Parathyroid adenoma (tissue), 2 donors: ENCODE results near the gene PLEKHA1.

ENCODE experiments used
- H2AFZ ChIP-seq: fragments of 300-600 bp; sonication (generic); one replicate; pipeline ENCODE4 v1.7.0; 2017; ENCODE audit warnings: antibody characterized with exemption, mild to moderate bottlenecking
- H3K27ac ChIP-seq: fragments of 300-600 bp; sonication (generic); one replicate; pipeline ENCODE4 v1.7.0; 2017
- H3K27me3 ChIP-seq: fragments of 300-600 bp; sonication (generic); one replicate; pipeline ENCODE4 v1.7.0; 2017; ENCODE audit warnings: low read length; ENCODE audit not compliant: control insufficient read depth, insufficient read depth
- H3K36me3 ChIP-seq: fragments of 300-600 bp; sonication (generic); one replicate; pipeline ENCODE4 v1.7.0; 2017; ENCODE audit warnings: low read length; ENCODE audit not compliant: control insufficient read depth, insufficient read depth
- H3K4me1 ChIP-seq: fragments of 300-600 bp; sonication (generic); one replicate; pipeline ENCODE4 v1.7.0; 2017; ENCODE audit warnings: control low read depth
- H3K4me2 ChIP-seq: fragments of 300-600 bp; sonication (generic); one replicate; pipeline ENCODE4 v1.7.0; 2017; ENCODE audit warnings: low read length
- H3K4me3 ChIP-seq: fragments of 300-600 bp; sonication (generic); one replicate; pipeline ENCODE4 v1.7.0; 2017; ENCODE audit warnings: low read depth, low read length
- H3K79me2 ChIP-seq: fragments of 300-600 bp; sonication (generic); one replicate; pipeline ENCODE4 v1.7.0; 2017; ENCODE audit warnings: control low read depth
- H3K9ac ChIP-seq: fragments of 300-600 bp; sonication (generic); one replicate; pipeline ENCODE4 v1.7.0; 2017; ENCODE audit warnings: mild to moderate bottlenecking
- H3K9me3 ChIP-seq: fragments of 300-600 bp; sonication (generic); one replicate; pipeline ENCODE4 v1.7.0; 2017; ENCODE audit warnings: low read length; ENCODE audit not compliant: control insufficient read depth
- TF ChIP-seq, protein P1 (sequence below): fragments of 300-600 bp; sonication (generic); IDR thresholded peaks from one replicate; pipeline ENCODE4 v1.7.0; 2017; ENCODE audit warnings: antibody characterized with exemption, mild to moderate bottlenecking
- donor health status: primary hyperparathyroidism.

PLEKHA1 gene

DNA sequence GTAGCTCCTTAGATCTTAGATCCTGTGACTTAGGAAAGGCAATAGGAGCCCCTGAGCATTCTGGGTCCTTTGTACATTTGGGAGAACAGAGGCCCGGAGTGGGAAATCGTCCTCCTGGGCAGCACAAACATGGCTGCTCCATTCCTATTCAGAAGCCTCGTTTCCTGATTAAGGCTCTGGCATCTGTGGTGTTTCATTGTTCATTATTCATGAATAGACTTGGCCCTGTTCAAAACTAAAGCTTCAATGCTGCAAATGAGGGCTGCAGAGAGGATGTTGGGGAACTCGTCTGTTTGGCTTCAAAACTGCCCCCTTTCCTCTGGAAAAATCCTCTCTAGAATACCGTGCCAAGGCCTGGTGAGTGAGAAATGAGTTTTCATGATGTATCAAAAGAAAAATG, 83.4 kb downstream of the PLEKHA1 start:
- Histone ChIP-seq H3K9me3 (no peaks in the 10 kb centered on the region), H3K9ac (no peak overlapping the region)

DNA sequence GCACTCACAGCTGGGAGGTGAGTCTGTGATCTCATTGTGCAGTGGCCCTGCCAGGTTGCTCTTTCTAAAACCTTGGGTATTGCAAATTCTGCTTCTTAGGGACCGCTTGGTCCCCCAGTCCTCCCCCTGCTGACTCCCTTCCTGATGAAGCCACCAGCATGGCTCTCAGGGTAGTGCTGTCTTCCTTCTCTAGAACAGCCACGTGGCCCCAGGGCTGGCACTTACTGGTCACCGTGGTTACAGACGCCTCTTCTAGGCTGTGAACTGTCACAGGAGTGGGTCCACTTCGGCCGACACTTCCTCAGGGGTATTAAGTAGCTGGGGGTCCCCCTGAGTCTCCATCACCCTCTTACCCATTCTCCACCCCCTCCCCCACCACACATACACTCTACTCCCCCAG, 84.2 kb downstream of the PLEKHA1 start:
- Histone ChIP-seq H3K36me3 (no peaks in the 10 kb centered on the region), H3K4me2 (no peak overlapping the region), H3K4me3 (no peak overlapping the region), H3K27ac (no peak overlapping the region), H3K27me3 (no peaks in the 10 kb centered on the region), H3K9ac (no peak overlapping the region), H3K4me1 (no peaks in the 10 kb centered on the region), H2AFZ (no peak overlapping the region), H3K9me3 (no peaks in the 10 kb centered on the region), H3K79me2 (no peaks in the 10 kb centered on the region)
- TF ChIP-seq, protein P1, sequence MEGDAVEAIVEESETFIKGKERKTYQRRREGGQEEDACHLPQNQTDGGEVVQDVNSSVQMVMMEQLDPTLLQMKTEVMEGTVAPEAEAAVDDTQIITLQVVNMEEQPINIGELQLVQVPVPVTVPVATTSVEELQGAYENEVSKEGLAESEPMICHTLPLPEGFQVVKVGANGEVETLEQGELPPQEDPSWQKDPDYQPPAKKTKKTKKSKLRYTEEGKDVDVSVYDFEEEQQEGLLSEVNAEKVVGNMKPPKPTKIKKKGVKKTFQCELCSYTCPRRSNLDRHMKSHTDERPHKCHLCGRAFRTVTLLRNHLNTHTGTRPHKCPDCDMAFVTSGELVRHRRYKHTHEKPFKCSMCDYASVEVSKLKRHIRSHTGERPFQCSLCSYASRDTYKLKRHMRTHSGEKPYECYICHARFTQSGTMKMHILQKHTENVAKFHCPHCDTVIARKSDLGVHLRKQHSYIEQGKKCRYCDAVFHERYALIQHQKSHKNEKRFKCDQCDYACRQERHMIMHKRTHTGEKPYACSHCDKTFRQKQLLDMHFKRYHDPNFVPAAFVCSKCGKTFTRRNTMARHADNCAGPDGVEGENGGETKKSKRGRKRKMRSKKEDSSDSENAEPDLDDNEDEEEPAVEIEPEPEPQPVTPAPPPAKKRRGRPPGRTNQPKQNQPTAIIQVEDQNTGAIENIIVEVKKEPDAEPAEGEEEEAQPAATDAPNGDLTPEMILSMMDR: no peak

More for the DNA sequence above, 83.4 kb downstream of the PLEKHA1 start:
- H3K4me2 ChIP-seq: no peak overlapping the region
- TF ChIP-seq, protein P1: no peak
- H3K36me3 ChIP-seq: no peaks in the 10 kb centered on the region
- no peaks in the 10 kb centered on the region for H3K4me1 ChIP-seq
- H3K27me3 ChIP-seq: no peaks in the 10 kb centered on the region
- no peak overlapping the region for H2AFZ ChIP-seq
- no peaks in the 10 kb centered on the region for H3K79me2 ChIP-seq
- no peak overlapping the region for H3K27ac ChIP-seq
- H3K4me3 ChIP-seq: no peak overlapping the region

GRCh38 chr10:122459561-122460273, 85.2 kb downstream of the PLEKHA1 start:
- Histone ChIP-seq H3K9ac (no peak overlapping the region), H3K27me3 (no peaks in the 10 kb centered on the region), H3K36me3 (no peaks in the 10 kb centered on the region), H3K9me3 (no peaks in the 10 kb centered on the region), H3K27ac (no peak overlapping the region), H3K4me1 (no peaks in the 10 kb centered on the region), H3K79me2 (peaks cover 3% of the 10 kb centered on the region), H3K4me2 (no peak overlapping the region), H2AFZ (no peak overlapping the region), H3K4me3 (no peak overlapping the region)
- TF ChIP-seq, protein P1: no peak

DNA sequence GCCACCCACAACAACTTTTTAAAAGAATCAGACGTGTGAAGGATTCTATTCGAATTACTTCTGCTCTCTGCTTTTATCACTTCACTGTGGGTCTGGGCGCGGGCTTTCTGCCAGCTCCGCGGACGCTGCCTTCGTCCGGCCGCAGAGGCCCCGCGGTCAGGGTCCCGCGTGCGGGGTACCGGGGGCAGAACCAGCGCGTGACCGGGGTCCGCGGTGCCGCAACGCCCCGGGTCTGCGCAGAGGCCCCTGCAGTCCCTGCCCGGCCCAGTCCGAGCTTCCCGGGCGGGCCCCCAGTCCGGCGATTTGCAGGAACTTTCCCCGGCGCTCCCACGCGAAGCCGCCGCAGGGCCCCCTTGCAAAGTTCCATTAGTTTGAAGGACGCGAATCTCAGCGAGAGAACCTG, 86.4 kb downstream of the PLEKHA1 start:
- TF ChIP-seq, protein P1: no peak
- Histone ChIP-seq H3K27me3 (no peaks in the 10 kb centered on the region), H3K4me2 (peak overlapping the region; percentile 88), H3K4me3 (peak overlapping the region; percentile 53), H2AFZ (peak overlapping the region; percentile 96), H3K79me2 (peaks cover 3% of the 10 kb centered on the region), H3K36me3 (no peaks in the 10 kb centered on the region), H3K27ac (no peak overlapping the region), H3K4me1 (no peaks in the 10 kb centered on the region), H3K9ac (no peak overlapping the region), H3K9me3 (no peaks in the 10 kb centered on the region)

- Histone ChIP-seq H3K4me2 (peak within 1 kb of the TSS; percentile 88), H3K9ac (no peak within 1 kb of the TSS), H3K4me3 (peak within 1 kb of the TSS; percentile 59), H3K9me3 (no peaks in the 10 kb centered on the region), H3K27ac (peak within 1 kb of the TSS; percentile 51), H3K4me1 (no peaks in the 10 kb centered on the region), H3K79me2 (peaks cover 3% of the 10 kb centered on the region), H2AFZ (peak within 1 kb of the TSS; percentile 96), H3K36me3 (no peaks in the 10 kb centered on the region), H3K27me3 (no peaks in the 10 kb centered on the region)
- TF ChIP-seq, protein P1: no peak
These were observed 86.8 kb downstream of the PLEKHA1 start, which contains the start of gene HTRA1 for GRCh38 chr10:122461367-122461728. Gene HTRA1, plus strand, starts transcription at chr10:122461553. Its CDS starts 100 bp downstream, at chr10:122461653.
